HepG2 (cell line): ENCODE results near the gene CCNF. TPM values are rescaled to one million over a fixed set of nuclear protein-coding genes. Genes with fewer than 3 reads are reported as not detected.

Experiments used
- ATAC-seq: fragments of 200-7000 bp; cut with Tn5 transposase; 3 replicates; pipeline ENCODE4 v1.9.1; 2020; ENCODE audit warnings: mild to moderate bottlenecking, moderate library complexity
- BruUV-seq: library from RNA; stranded (reverse); fragments of 400-500 nt; replicated peaks from 2 replicates; lab custom pipeline; 2021; lab: Mats Ljungman, UMichigan
- CTCF ChIA-PET: fragments of 300-600 bp; formaldehyde crosslinking; extraction: SDS; loops from one replicate; lab custom pipeline; 2021; ENCODE audit warnings: low total read pairs, inconsistent platforms, low intra/inter-chr PET ratio; lab: Yijun Ruan, JAX
- POLR2A ChIA-PET: fragments of 350-600 bp; sonication (Branson Sonifier 250); formaldehyde crosslinking; loops from one replicate; lab custom pipeline; 2020; ENCODE audit warnings: antibody characterized with exemption, inconsistent platforms; lab: Yijun Ruan, JAX
- DNase-seq: peaks from one replicate; pipeline ENCODE4 v3.0.0-alpha.2; 2015; ENCODE audit warnings: low spot score
- FAIRE-seq: peaks from 3 replicates; lab custom pipeline; 2011; peaks lifted over from hg19 to GRCh38; lab: Jason Lieb, UNC
- H2AFZ ChIP-seq: one replicate; pipeline ENCODE4 v1.6.1; 2011; ENCODE audit warnings: low read length, inconsistent platforms
- H3K27ac ChIP-seq: fragments of 300-600 bp; 3 replicates; pipeline ENCODE4 v1.8.0; 2011; ENCODE audit warnings: mixed run types, mild to moderate bottlenecking, mixed read lengths, low read length, inconsistent platforms; ENCODE audit not compliant: insufficient read depth; ENCODE audit errors: extremely low read length
- H3K27me3 ChIP-seq, 2 experiments: fragments of 200-600 bp in 1 of 2; 2 replicates in 1 of 2; 3 replicates in 1 of 2; pipeline versions ENCODE4 v1.6.0 to v1.8.0; 2011; ENCODE audit warnings: low read length in 2 of 2, mild to moderate bottlenecking in 2 of 2, moderate library complexity in 2 of 2, inconsistent platforms in 1 of 2; ENCODE audit not compliant: insufficient read depth in 2 of 2, control insufficient read depth in 1 of 2
- H3K36me3 ChIP-seq, 2 experiments: fragments of 200-600 bp in 1 of 2; replicated peaks in 1 of 2; 2 replicates in 1 of 2; 3 replicates in 1 of 2; pipeline versions ENCODE4 v1.5.1 to v1.8.0; 2011; ENCODE audit warnings: low read length in 2 of 2, inconsistent platforms in 1 of 2; ENCODE audit not compliant: insufficient read depth in 2 of 2, control insufficient read depth in 1 of 2
- H3K4me1 ChIP-seq: 2 replicates; pipeline ENCODE4 v1.5.1; 2012; ENCODE audit warnings: low read length, inconsistent platforms; ENCODE audit not compliant: insufficient read depth
- H3K4me2 ChIP-seq: 2 replicates; pipeline ENCODE4 v1.6.0; 2011; ENCODE audit warnings: low read depth, low read length, inconsistent platforms
- H3K4me3 ChIP-seq, 3 experiments: fragments of 200-600 bp in 1 of 3; sonication (generic), shearing (Covaris generic) in 1 of 3; replicated peaks in 1 of 3; 2 replicates each; pipeline ENCODE4 v1.5.1; 2011 to 2016; ENCODE audit warnings: low read length in 3 of 3, inconsistent platforms in 2 of 3, low read depth in 2 of 3, mild to moderate bottlenecking in 2 of 3, control low read depth in 1 of 3, mixed read lengths in 1 of 3; ENCODE audit not compliant: insufficient read depth in 1 of 3
- H3K79me2 ChIP-seq: one replicate; pipeline ENCODE4 v1.6.1; 2011; ENCODE audit warnings: low read length, inconsistent platforms; ENCODE audit not compliant: insufficient read depth
- H3K9ac ChIP-seq: 2 replicates; pipeline ENCODE4 v1.6.0; 2011; ENCODE audit warnings: mild to moderate bottlenecking, low read depth, low read length, inconsistent platforms; ENCODE audit not compliant: insufficient read depth
- H3K9me3 ChIP-seq: 2 replicates; pipeline ENCODE4 v1.5.1; 2012; ENCODE audit warnings: mild to moderate bottlenecking, low read length
- H4K20me1 ChIP-seq: 2 replicates; pipeline ENCODE4 v1.6.0; 2011; ENCODE audit warnings: inconsistent platforms, mild to moderate bottlenecking, low read length, moderate library complexity; ENCODE audit not compliant: insufficient read depth
- ADNP ChIP-seq: sonication (generic); formaldehyde crosslinking; IDR thresholded peaks from 2 replicates; pipeline ENCODE4 v1.4.0; 2020; ENCODE audit warnings: missing genetic modification reagents
- AGO2 ChIP-seq: fragments of 200-400 bp; formaldehyde crosslinking; optimal IDR thresholded peaks from 2 replicates; pipeline ENCODE3; 2017; ENCODE audit warnings: mild to moderate bottlenecking, low read depth, low read length, moderate library complexity
- GFI1 ChIP-seq: sonication (generic); formaldehyde crosslinking; IDR thresholded peaks from 2 replicates; pipeline ENCODE4 v1.5.0; 2020; ENCODE audit warnings: missing genetic modification reagents, mild to moderate bottlenecking, borderline replicate concordance
- NRL ChIP-seq: sonication (generic); formaldehyde crosslinking; IDR thresholded peaks from 2 replicates; pipeline ENCODE4 v1.5.0; 2020; ENCODE audit warnings: missing genetic modification reagents, mild to moderate bottlenecking, moderate library complexity, borderline replicate concordance
- SCMH1 ChIP-seq: sonication (generic); formaldehyde crosslinking; IDR thresholded peaks from 2 replicates; pipeline ENCODE4 v1.9.0; 2021; ENCODE audit warnings: missing genetic modification reagents, mild to moderate bottlenecking, borderline replicate concordance
- ZNF296 ChIP-seq: sonication (generic); formaldehyde crosslinking; conservative IDR thresholded peaks from 2 replicates; pipeline ENCODE4 v1.5.0; 2020; ENCODE audit warnings: mild to moderate bottlenecking, missing genetic modification reagents
- ZNF839 ChIP-seq: sonication (generic); formaldehyde crosslinking; IDR thresholded peaks from 2 replicates; pipeline ENCODE4 v1.4.0; 2020; ENCODE audit warnings: missing genetic modification reagents, mild to moderate bottlenecking, borderline replicate concordance
- WGBS: methylation state at CpG from one replicate; pipeline ENCODE4 v1.1.6; 2017; ENCODE audit warnings: low lambda C conversion rate; 5-methylcytosine and 5-hydroxymethylcytosine counted together
- in situ Hi-C: cut with HindIII; loops from 2 replicates; pipeline ENCODE4 v1.10.0; 2017; ENCODE audit warnings: low pct_unique_long_range_greater_than_20kb; ENCODE audit not compliant: extremely low pct_ligation_motif_present
- intact Hi-C: fragments of 100-400 bp; cut with micrococcal nuclease; formaldehyde crosslinking; loops from one replicate; pipeline ENCODE4 v1.10.0; 2022; ENCODE audit not compliant: unreplicated experiment
- polyA plus RNA-seq, 8 experiments: library from polyadenylated mRNA; depleted of rRNA in 3 of 8; stranded (reverse) in 7 of 8; unstranded in 1 of 8; fragments of >200 nt; fragmentation: Illumina TruSeq in 4 of 8; extraction: Trizol in 4 of 8; gene quantifications; 2 replicates each; pipeline versions ENCODE4 v1.2.1 to v1.2.3, GENCODE V29; 2011 to 2016; ENCODE audit warnings: low read depth in 4 of 8, missing spikeins in 1 of 8, mixed read lengths in 1 of 8; ENCODE audit not compliant: insufficient read depth in 1 of 8
- total RNA-seq, 5 experiments: library from RNA; depleted of rRNA; stranded (reverse); fragments of >200 nt; fragmentation: Illumina TruSeq; extraction: Trizol; gene quantifications; 2 replicates each; pipeline ENCODE4 v1.2.3, GENCODE V29; 2016; ENCODE audit warnings: low read depth in 1 of 5

CCNF gene
- total and polyA plus RNA-seq, 2 of the 13 experiments (the other 11 are each of a cell fraction or from before 2014, with no cell fraction given), result 6.4 to 22.8 TPM

- H3K27ac ChIP-seq, result no peak overlapping the region
- intact Hi-C loops, result no loop called here
- ChIA-PET CTCF (no interaction called here), POLR2A (no interaction called here)
- WGBS, result 96% methylated on average over 23 of the region's 28 CpGs
- H3K9me3 ChIP-seq, result no peaks in the 10 kb centered on the region
- ATAC-seq (no peak), DNase-seq (no peak), FAIRE-seq (no peak)
- H3K36me3 ChIP-seq, result peaks cover 26 to 48% of the 10 kb centered on the region in 2 experiments; a peak in 4 of 5 replicates
- H3K4me3 ChIP-seq, result no peak overlapping the region
- H3K9ac ChIP-seq, result no peak overlapping the region
- BruUV-seq, result no TSS peak
- H3K27me3 ChIP-seq, result no peaks in the 10 kb centered on the region
- no peaks in the 10 kb centered on the region for H4K20me1 ChIP-seq
- H3K4me2 ChIP-seq, result no peak overlapping the region
- no peak overlapping the region for H2AFZ ChIP-seq
- in situ Hi-C loops, result no loop called here
- H3K79me2 ChIP-seq, result no peaks in the 10 kb centered on the region
- TF ChIP-seq AGO2, result peak; percentile 76
- no peak for TF ChIP-seq ZNF296 (CRISPR knock-in tag)
- TF ChIP-seq GFI1 (CRISPR knock-in tag), result no peak
- no peak for TF ChIP-seq NRL (CRISPR knock-in tag)
- TF ChIP-seq, all 625 proteins: peak for 1
- H3K4me1 ChIP-seq, result peaks cover 10% of the 10 kb centered on the region
These were observed 26.0 kb downstream of the CCNF start for GRCh38 chr16:2455081-2455845.

GRCh38 chr16:2456551-2457153 lies 27.4 kb downstream of the CCNF start:
- Histone ChIP-seq H3K79me2 (no peaks in the 10 kb centered on the region), H3K9ac (no peak overlapping the region), H3K9me3 (no peaks in the 10 kb centered on the region), H4K20me1 (no peaks in the 10 kb centered on the region), H3K27me3 (no peaks in the 10 kb centered on the region), H3K4me1 (peaks cover 23% of the 10 kb centered on the region), H3K4me2 (no peak overlapping the region), H3K36me3 (peaks cover 26 to 40% of the 10 kb centered on the region in 2 experiments; a peak in 4 of 5 replicates), H2AFZ (no peak overlapping the region), H3K27ac (no peak overlapping the region), H3K4me3 (no peak overlapping the region)
- in situ Hi-C loops, result no loop called here
- TF ChIP-seq SCMH1 (no peak), ADNP (CRISPR knock-in tag) (no peak), ZNF839 (CRISPR knock-in tag) (no peak)
- intact Hi-C loops, result no loop called here
- CTCF ChIA-PET, result no interaction called here
- no peak for FAIRE-seq
- DNase-seq, result no peak
- POLR2A ChIA-PET, result no interaction called here
- 94% methylated on average over 13 of the region's 21 CpGs for WGBS
- no TSS peak for BruUV-seq
- ATAC-seq, result no peak
